Motor neuron (in vitro differentiated cells): ENCODE data around the gene SELENOO. TPM values are rescaled to one million over a fixed set of nuclear protein-coding genes. Genes with fewer than 3 reads are reported as not detected.

Experiments
- ATAC-seq, 8 experiments: fragments of 200-7000 bp; cut with Tn5 transposase; replicated peaks in 6 of 8; 2 replicates each; pipeline ENCODE4 v1.8.0; 2021; ENCODE audit warnings: mild to moderate bottlenecking in 8 of 8, moderate library complexity in 8 of 8
- H3K27ac ChIP-seq, 2 donors: fragments of 250-450 bp; sonication (Bioruptor Pico); 2 replicates each; pipeline ENCODE4 v1.9.0; 2021; ENCODE audit warnings: antibody characterized with exemption in 2 of 2, mild to moderate bottlenecking in 2 of 2, moderate library complexity in 1 of 2
- H3K4me1 ChIP-seq, 2 donors: fragments of 250-450 bp; sonication (Bioruptor Pico); replicated peaks in 1 of 2; 2 replicates each; pipeline ENCODE4 v1.6.1; 2021; ENCODE audit warnings: antibody characterized with exemption in 2 of 2, mild to moderate bottlenecking in 2 of 2, moderate library complexity in 1 of 2
- H3K4me3 ChIP-seq, 5 donors: fragments of 250-450 bp; sonication (Bioruptor Pico); 2 replicates each; pipeline ENCODE4 v1.9.0; 2021; ENCODE audit warnings: antibody characterized with exemption in 5 of 5, mild to moderate bottlenecking in 5 of 5, moderate library complexity in 4 of 5
- WGBS, 10 experiments: fragments of 450-650 bp; shearing (Covaris generic); methylation state at CpG; one replicate each; pipeline ENCODE4 v1.0.0; 2022; 5-methylcytosine and 5-hydroxymethylcytosine counted together
- in situ Hi-C, 9 experiments: fragments of 400-800 bp; cut with MboI; loops; one replicate each; pipeline ENCODE4 v1.15.0; 2021; ENCODE audit warnings: low sequenced_read_pairs in 9 of 9, low pct_unique_long_range_greater_than_20kb in 2 of 9; ENCODE audit not compliant: unreplicated experiment in 9 of 9
- total RNA-seq, 8 experiments: library from RNA; unstranded; fragments of 300-600 nt; gene quantifications; 2 replicates each; pipeline versions ENCODE4 v1.2.3 to v1.2.4, GENCODE V29; 2022

The SELENOO gene
- total RNA-seq, 8 experiments from 2014 or later = 7.5 to 32.8 (median 11.2) TPM

DNA sequence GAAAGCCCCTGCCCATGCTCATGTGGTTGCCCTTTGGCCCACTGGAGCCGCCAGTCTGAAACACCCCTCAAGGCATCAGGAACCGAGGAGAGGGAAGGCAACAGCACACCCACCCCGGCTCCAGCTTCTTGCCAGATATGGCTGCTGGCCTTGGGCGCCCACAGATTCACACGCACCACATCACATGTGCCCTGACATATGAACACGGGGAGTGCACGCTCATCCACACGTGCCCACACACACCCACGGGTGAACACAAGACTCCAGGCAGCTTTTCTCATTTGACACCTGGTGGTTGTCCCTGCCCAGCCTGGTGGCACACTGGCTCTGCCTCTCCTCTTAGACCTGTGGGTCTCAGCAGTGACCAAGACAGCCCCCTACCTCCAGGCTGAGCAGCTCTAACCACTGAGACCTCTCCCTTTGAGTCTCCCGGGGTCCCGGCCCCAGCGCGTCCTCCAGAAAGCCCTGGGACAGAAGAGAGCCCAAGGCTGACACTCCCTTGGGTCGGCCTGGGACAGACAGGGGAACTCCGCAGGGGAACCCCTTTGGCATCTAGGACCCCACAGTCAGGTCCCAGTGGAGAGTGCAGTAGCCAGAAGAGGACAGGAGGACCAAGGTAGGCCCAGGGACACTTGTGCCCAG, 63.4 kb downstream of the SELENOO start:
- Histone ChIP-seq H3K4me1 (peaks cover 48 to 49% of the 10 kb centered on the region in 2 donors), H3K27ac (no peak overlapping the region), H3K4me3 (no peak overlapping the region)
- ATAC-seq = no peak
- 80 to 91% (median 83%) methylated on average over 1 to 8 of the region's 15 CpGs; no CpG with 5 or more reads in 6 of the 10 experiments for WGBS, 10 experiments
- in situ Hi-C loops = loop anchor here in 1 of 9 experiments (10.0 kb wide), 1 partner anchor 61 kb away; the partner anchor contains the start of gene DENND6B

DNA sequence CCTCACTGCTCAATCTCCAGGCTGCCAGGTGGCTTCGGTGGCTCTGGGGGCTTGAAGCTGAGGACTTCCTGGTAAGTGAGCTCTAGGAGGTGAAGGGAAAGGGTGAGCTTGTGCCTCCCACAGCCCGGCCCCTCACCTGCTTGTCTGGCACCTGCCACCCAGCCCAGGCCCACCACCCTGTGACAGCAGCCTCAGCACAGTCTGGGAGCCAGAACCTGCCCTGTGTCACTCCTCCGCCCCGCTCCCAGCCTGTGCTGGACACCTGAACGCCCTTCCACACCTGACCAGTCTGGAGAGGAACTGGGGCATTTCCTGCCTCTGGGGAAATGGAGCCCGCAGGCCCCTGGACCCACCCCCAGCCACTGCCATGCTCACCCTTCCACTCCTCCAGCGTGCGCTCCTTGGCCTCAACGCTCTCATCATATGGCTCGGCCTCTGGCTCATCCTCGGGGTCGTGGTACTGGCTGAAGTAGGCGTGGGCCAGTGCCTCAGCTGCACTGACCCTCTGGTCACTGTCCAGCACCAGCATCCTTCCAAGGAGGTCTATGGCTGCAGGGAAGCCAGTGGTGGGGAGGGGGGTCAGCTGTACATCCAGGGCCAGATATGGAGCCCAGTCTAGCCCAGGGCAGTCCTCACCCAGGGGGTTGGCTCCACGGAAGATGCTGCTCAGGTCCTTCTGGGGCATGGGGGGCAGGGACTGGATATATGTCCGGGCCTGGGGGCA, 64.3 kb downstream of the SELENOO start:
- H3K4me1 ChIP-seq = peaks cover 47% of the 10 kb centered on the region in 2 donors
- WGBS, 10 experiments = 40 to 100% (median 48%) methylated on average over 1 to 5 of the region's 15 CpGs; no CpG with 5 or more reads in 5 of the 10 experiments
- ATAC-seq = no peak
- no peak overlapping the region for H3K27ac ChIP-seq
- in situ Hi-C loops = loop anchor here in 1 of 9 experiments (10.0 kb wide), 1 partner anchor 60 kb away; the partner anchor contains the start of gene DENND6B
- no peak overlapping the region for H3K4me3 ChIP-seq

DNA sequence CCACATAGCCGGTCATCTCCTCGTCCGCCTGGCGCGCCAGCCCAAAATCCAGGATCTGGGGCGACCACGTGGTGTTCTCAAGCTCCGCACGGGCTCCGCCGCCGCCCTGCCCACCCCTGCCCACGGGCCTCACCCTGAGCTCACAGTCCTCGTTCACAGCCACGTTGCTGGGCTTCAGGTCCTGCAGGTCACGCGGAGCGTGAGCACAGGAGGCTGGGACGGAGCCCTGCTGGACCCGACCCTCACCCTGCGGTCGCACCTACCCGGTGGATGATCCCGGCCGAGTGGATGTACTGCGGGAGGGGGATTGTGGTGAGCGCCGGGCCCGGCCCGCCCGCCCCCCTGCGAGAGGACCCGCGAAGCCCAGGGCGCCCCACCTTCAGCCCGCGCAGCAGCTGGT, 66.2 kb downstream of the SELENOO start:
- WGBS, 10 experiments = 70 to 100% (median 80%) methylated on average over 2 to 3 of the region's 37 CpGs; no CpG with 5 or more reads in 7 of the 10 experiments
- peaks cover 46 to 54% of the 10 kb centered on the region in 2 donors for H3K4me1 ChIP-seq
- H3K27ac ChIP-seq = peak overlapping the region in 1 of 2 donors; percentile 62
- in situ Hi-C loops = loop anchor here in 1 of 9 experiments (10.0 kb wide), 1 partner anchor 58 kb away; the partner anchor contains the start of gene DENND6B
- peak overlapping the region in 4 of 5 donors; percentile 19 to 74 (median 25) for H3K4me3 ChIP-seq
- ATAC-seq = no peak

Other genes starting within 250 kb of the SELENOO start
- 10 to 100 TPM; 10.1 to 40.6 (median 22.4) TPM for gene PIM3, start 240.2 kb upstream of the SELENOO start, total RNA-seq
- under 1 TPM in 5 of 8 experiments, not detected in 3; 0.07 to 0.47 (median 0.20) TPM for gene IL17REL, start 188.2 kb upstream of the SELENOO start, total RNA-seq
- under 1 TPM in 2 of 8 experiments, not detected in 6; 0.09 to 0.17 TPM for gene TTLL8, start 142.7 kb upstream of the SELENOO start, total RNA-seq
- gene MLC1, start 115.6 kb upstream of the SELENOO start, total RNA-seq = 10 to 100 TPM in 1 of 8 experiments, 1 to 10 TPM in 1, under 1 TPM in 6; 0.10 to 85.3 (median 0.28) TPM
- gene MOV10L1, start 111.0 kb upstream of the SELENOO start, total RNA-seq = 1 to 10 TPM in 1 of 8 experiments, under 1 TPM in 7; 0.11 to 2.9 (median 0.45) TPM
- 1 to 10 TPM in 7 of 8 experiments, under 1 TPM in 1; 0.97 to 4.7 (median 1.9) TPM for gene PANX2, start 30.3 kb upstream of the SELENOO start, total RNA-seq
- gene TRABD, start 15.1 kb upstream of the SELENOO start, total RNA-seq = 10 to 100 TPM in 6 of 8 experiments, 1 to 10 TPM in 2; 8.2 to 37.4 (median 12.5) TPM
- gene TUBGCP6, start 44.0 kb downstream of the SELENOO start, total RNA-seq = 10 to 100 TPM; 14.4 to 52.6 (median 20.1) TPM
- gene HDAC10, start 50.3 kb downstream of the SELENOO start, total RNA-seq = 10 to 100 TPM in 7 of 8 experiments, 1 to 10 TPM in 1; 9.0 to 46.4 (median 16.2) TPM
- 10 to 100 TPM in 7 of 8 experiments, 1 to 10 TPM in 1; 8.8 to 34.7 (median 22.7) TPM for gene MAPK12, start 60.7 kb downstream of the SELENOO start, total RNA-seq
- gene MAPK11, start 69.4 kb downstream of the SELENOO start, total RNA-seq = 10 to 100 TPM in 5 of 8 experiments, 1 to 10 TPM in 3; 2.6 to 26.7 (median 15.9) TPM
- 100 to 1,000 TPM in 1 of 8 experiments, 10 to 100 TPM in 7; 36.8 to 104 (median 59.6) TPM for gene PLXNB2, start 106.6 kb downstream of the SELENOO start, total RNA-seq
- gene DENND6B, start 126.0 kb downstream of the SELENOO start, total RNA-seq = 10 to 100 TPM in 4 of 8 experiments, 1 to 10 TPM in 4; 1.7 to 15.3 (median 10.6) TPM
- gene PPP6R2, start 142.3 kb downstream of the SELENOO start, total RNA-seq = 10 to 100 TPM; 25.1 to 75.6 (median 40.4) TPM